NCI-H748 (cell line): Measurements from ENCODE around the gene KRI1.

Experiments
- DNase-seq: peaks from one replicate; lab custom pipeline; 2025; ENCODE audit not compliant: unreplicated experiment; lab: John Stamatoyannopoulos, UW

Gene KRI1

GRCh38 chr19:10565567-10566407 is at the start of gene KRI1:
KRI1 (minus strand) TSS chr19:10566010; CDS start chr19:10565999, 11 bp downstream.
- peak; percentile 94 for DNase-seq

GRCh38 chr19:10612499-10613119 is 46.8 kb upstream of the KRI1 start:
- no peak for DNase-seq

GRCh38 chr19:10611907-10612306 is 46.1 kb upstream of the KRI1 start:
- no peak for DNase-seq

GRCh38 chr19:10604460-10604980 is 38.7 kb upstream of the KRI1 start:
- no peak for DNase-seq

GRCh38 chr19:10603873-10604459 is 38.2 kb upstream of the KRI1 start:
- no peak for DNase-seq

- no peak for DNase-seq
These were observed 37.5 kb upstream of the KRI1 start for GRCh38 chr19:10603084-10603872.

GRCh38 chr19:10602330-10603083 is 36.7 kb upstream of the KRI1 start:
- DNase-seq, result peak; percentile 72

GRCh38 chr19:10601999-10602329 is 36.2 kb upstream of the KRI1 start:
- DNase-seq, result no peak

GRCh38 chr19:10600149-10600548 is 34.3 kb upstream of the KRI1 start:
- no peak for DNase-seq

GRCh38 chr19:10593820-10594637 is 28.2 kb upstream of the KRI1 start:
- DNase-seq, result no peak

GRCh38 chr19:10593148-10593547 is 27.3 kb upstream of the KRI1 start:
- no peak for DNase-seq

- no peak for DNase-seq
These were observed 22.0 kb upstream of the KRI1 start for GRCh38 chr19:10587839-10588150.

- DNase-seq, result peak; percentile 76
These were observed 21.4 kb upstream of the KRI1 start, which contains the start of gene AP1M2 for GRCh38 chr19:10587022-10587838. AP1M2 (minus strand) TSS chr19:10587312; CDS start chr19:10587231, 81 bp downstream.

GRCh38 chr19:10586396-10586795 is 20.6 kb upstream of the KRI1 start:
- DNase-seq, result no peak

- DNase-seq, result no peak
These were observed 17.4 kb upstream of the KRI1 start for GRCh38 chr19:10583036-10583776.

GRCh38 chr19:10582091-10582490 is 16.3 kb upstream of the KRI1 start:
- DNase-seq, result no peak

- peak; percentile 64 for DNase-seq
These were observed 15.3 kb upstream of the KRI1 start for GRCh38 chr19:10580979-10581631.

GRCh38 chr19:10577951-10578350 is 12.1 kb upstream of the KRI1 start:
- no peak for DNase-seq
